HL-60/S4 treated with retinoic acid at 250 ng/mL for 4 days and 3 days (cell line): Measurements from ENCODE around the gene MYMX.

Experiments
- in situ Hi-C: fragments of 300-500 bp; cut with MboI; formaldehyde crosslinking; loops from 2 replicates; pipeline ENCODE4 v1.7.0; 2022; ENCODE audit warnings: low sequenced_read_pairs

MYMX gene

DNA sequence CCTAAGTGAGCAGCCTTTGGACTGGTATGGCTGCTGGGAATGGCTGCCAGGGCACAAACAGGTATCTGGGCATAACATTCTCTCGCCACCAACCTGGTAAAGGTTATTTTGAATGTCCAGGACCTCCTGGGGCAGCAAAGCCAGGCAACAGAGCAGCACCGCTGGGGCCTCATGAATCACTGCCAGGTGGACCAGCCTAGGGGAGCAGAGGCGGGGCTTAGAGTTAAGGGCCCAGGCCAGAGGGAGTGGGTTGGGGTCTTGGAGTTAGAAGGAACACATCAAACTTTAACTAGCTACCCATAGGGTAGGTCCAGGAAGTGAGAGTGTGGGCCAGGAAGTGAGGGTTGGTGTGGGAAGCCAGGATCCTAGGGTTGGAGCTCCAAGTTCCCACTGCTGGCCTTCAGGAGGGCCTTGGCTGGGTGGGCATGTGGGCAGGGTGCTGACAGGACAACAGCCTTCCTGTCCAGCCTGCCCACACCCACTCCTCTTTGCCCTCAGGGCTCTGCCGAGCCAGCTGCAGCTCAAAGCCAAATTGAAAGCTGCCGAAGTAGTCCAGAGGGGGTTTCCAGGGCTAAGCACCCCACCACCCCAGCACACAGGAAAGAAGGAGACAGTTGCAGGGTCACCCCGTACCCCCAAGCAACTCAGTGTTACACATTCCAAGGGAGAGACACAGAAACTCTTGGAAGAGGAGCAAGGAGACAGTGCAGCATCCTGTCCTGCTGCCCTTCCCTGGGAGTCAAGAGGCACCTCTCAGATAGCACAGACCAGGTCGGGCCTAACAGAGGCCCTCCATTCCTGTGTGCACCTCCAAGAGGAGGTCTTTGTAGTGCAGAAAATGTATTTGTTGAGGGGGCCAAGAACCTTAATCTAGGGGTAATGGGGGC, 46.0 kb downstream of the MYMX start:
- in situ Hi-C loops = no loop called here

- in situ Hi-C loops = no loop called here
These were observed 46.8 kb downstream of the MYMX start for GRCh38 chr6:44263354-44264100.

DNA sequence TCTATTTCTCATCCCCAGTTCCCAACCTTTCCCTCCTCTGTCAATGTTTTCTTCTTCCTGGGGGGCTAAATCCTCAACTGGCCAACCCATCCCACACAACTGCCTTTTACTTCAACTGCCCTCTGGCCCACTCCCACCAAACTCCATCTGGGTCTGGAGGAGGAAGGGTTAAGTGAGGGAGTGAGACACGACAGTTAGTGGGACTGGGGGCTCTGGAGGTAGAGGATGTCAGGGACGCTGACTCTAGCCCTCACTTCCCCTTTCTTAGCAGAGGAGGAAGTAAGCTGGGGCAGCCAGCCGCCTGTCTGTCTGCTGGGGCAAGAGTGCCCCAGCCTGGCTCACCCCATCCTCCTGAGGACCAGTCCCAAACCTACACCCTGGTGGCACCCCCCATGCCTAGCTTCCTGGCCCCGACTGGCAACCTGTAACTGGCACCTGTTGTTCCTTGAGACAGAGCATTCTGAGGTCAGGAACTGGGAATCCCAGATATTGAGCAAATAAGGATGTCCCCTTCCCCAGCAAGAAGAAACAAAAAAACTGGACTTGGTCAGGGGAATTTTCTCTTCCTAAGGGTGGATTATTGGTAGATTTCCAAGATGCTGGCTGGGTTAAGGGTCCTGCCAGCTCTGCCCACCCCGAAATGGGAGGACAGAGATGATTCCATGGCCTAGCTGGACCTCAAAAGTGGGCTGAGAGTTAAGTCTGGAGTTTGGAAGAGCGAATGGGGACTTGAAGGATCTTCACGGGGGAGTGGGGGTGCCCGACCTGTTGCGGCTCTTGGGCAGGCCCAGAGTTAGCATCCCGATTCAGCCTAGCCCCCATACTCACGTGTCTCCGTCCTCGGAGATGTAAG, 47.7 kb downstream of the MYMX start:
- in situ Hi-C loops = no loop called here

GRCh38 chr6:44265007-44265721, 48.4 kb downstream of the MYMX start, which contains the start of gene NFKBIE:
Gene NFKBIE, minus strand, starts transcription at chr6:44265551. Its CDS starts 205 bp downstream, at chr6:44265346.
- in situ Hi-C loops = no loop called here

DNA sequence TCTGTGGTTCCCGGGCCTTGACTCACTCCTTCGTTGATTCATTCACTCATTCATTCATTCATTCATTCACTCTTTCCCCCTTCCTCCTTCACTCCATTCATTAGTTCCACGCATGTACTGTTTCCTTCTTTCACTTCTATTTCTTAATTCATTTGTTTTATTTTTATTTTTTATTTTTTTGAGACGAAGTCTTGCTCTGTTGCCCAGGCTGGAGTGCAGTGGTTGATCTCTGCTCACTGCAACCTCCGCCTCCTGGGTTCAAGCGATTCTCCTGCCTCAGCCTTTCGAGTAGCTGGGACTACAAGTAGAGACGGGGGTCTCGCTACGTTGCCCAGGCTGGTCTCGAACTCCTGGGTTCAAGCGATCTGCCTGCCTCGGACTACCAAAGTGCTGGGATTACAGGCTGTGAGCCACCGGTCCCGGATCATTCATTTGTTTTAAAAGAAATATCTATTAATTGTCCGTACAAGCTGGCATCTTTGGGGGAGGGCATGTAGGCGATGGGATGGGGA, 49.1 kb downstream of the MYMX start:
- in situ Hi-C loops = no loop called here

DNA sequence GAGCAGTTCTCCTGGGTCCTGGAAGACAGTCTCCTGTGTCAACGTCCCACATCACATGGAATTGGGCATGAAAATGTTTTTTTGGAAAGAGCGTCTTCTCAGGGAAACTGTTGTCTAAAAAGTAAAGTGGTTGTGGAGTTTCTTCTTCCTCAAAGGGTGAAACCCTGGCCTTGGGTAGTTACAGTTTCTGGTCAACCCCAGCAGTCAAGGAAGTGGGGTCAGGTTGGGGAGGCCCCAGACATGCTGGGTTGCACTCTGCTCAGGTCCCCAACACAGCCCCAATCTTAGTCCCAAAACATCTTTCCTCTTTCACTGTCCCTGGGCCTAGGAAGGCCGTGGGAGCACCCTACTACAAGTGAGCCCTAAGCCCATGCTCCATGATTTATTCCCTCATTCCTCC, 49.6 kb downstream of the MYMX start:
- in situ Hi-C loops = no loop called here

- in situ Hi-C loops = no loop called here
These were observed 50.5 kb downstream of the MYMX start for GRCh38 chr6:44267252-44267651.
